SK-N-SH treated with all-trans-retinoic acid at 6 μM for 48 hours (cell line): Measurements from ENCODE around the gene MIAT.

ENCODE experiments used
- ATAC-seq: fragments of 200-7000 bp; cut with Tn5 transposase; 3 replicates; pipeline ENCODE4 v1.9.1; 2020; ENCODE audit warnings: mild to moderate bottlenecking, moderate library complexity
- BACH2 ChIP-seq: fragments of 250-450 bp; sonication (Bioruptor Pico); IDR thresholded peaks from 2 replicates; pipeline ENCODE4 v1.9.0; 2021; ENCODE audit warnings: mild to moderate bottlenecking, borderline replicate concordance
- CREB5 ChIP-seq: fragments of 250-450 bp; sonication (Bioruptor Pico); IDR thresholded peaks from 2 replicates; pipeline ENCODE4 v1.5.1; 2020; ENCODE audit warnings: low read depth, mild to moderate bottlenecking, moderate library complexity
- CSDC2 ChIP-seq: fragments of 250-450 bp; sonication (Bioruptor Pico); IDR thresholded peaks from 2 replicates; pipeline ENCODE4 v1.5.0; 2020; ENCODE audit warnings: mild to moderate bottlenecking, moderate library complexity
- CSRNP3 ChIP-seq: fragments of 250-450 bp; sonication (Bioruptor Pico); IDR thresholded peaks from 2 replicates; pipeline ENCODE4 v1.5.1; 2021; ENCODE audit warnings: mild to moderate bottlenecking, moderate library complexity
- ESRRG ChIP-seq: fragments of 250-450 bp; sonication (Bioruptor Pico); IDR thresholded peaks from 2 replicates; pipeline ENCODE4 v1.6.1; 2021; ENCODE audit warnings: mild to moderate bottlenecking
- GLIS3 ChIP-seq: fragments of 250-450 bp; sonication (Bioruptor Pico); IDR thresholded peaks from 2 replicates; pipeline ENCODE4 v1.5.0; 2020; ENCODE audit warnings: mild to moderate bottlenecking, moderate library complexity
- ISL1 ChIP-seq: fragments of 250-450 bp; sonication (Bioruptor Pico); IDR thresholded peaks from 2 replicates; pipeline ENCODE4 v2.1.2; 2022; ENCODE audit warnings: mild to moderate bottlenecking, moderate library complexity
- OSR1 ChIP-seq: fragments of 250-450 bp; sonication (Bioruptor Pico); IDR thresholded peaks from 2 replicates; pipeline ENCODE4 v1.8.0; 2022; ENCODE audit warnings: moderate library complexity, mild to moderate bottlenecking, inconsistent platforms
- POU6F1 ChIP-seq: fragments of 250-450 bp; sonication (Bioruptor Pico); IDR thresholded peaks from 2 replicates; pipeline ENCODE4 v1.8.0; 2021; ENCODE audit warnings: low read depth, mild to moderate bottlenecking, moderate library complexity, borderline replicate concordance
- PPARA ChIP-seq: fragments of 250-450 bp; sonication (Bioruptor Pico); IDR thresholded peaks from 2 replicates; pipeline ENCODE4 v1.5.0; 2020; ENCODE audit warnings: mild to moderate bottlenecking, borderline replicate concordance
- RARB ChIP-seq: fragments of 250-450 bp; sonication (Bioruptor Pico); IDR thresholded peaks from 2 replicates; pipeline ENCODE4 v1.8.0; 2021; ENCODE audit warnings: mild to moderate bottlenecking, moderate library complexity
- TCF4 ChIP-seq: fragments of 250-450 bp; sonication (Bioruptor Pico); IDR thresholded peaks from 2 replicates; pipeline ENCODE4 v1.8.0; 2021; ENCODE audit warnings: mild to moderate bottlenecking, moderate library complexity, borderline replicate concordance
- TOX ChIP-seq: fragments of 250-450 bp; sonication (Bioruptor Pico); IDR thresholded peaks from 2 replicates; pipeline ENCODE4 v1.8.0; 2021; ENCODE audit warnings: mild to moderate bottlenecking, moderate library complexity, borderline replicate concordance
- TSHZ2 ChIP-seq: fragments of 250-450 bp; sonication (Bioruptor Pico); IDR thresholded peaks from 2 replicates; pipeline ENCODE4 v1.5.0; 2020; ENCODE audit warnings: mild to moderate bottlenecking, moderate library complexity
- ZC3H10 ChIP-seq: fragments of 250-450 bp; sonication (Bioruptor Pico); IDR thresholded peaks from 2 replicates; pipeline ENCODE4 v1.5.1; 2021; ENCODE audit warnings: mild to moderate bottlenecking, moderate library complexity
- ZFP3 ChIP-seq: fragments of 250-450 bp; sonication (Bioruptor Pico); IDR thresholded peaks from 2 replicates; pipeline ENCODE4 v1.5.0; 2020; ENCODE audit warnings: mild to moderate bottlenecking, moderate library complexity
- ZFP30 ChIP-seq: fragments of 450-650 bp; formaldehyde crosslinking; IDR thresholded peaks from 2 replicates; pipeline ENCODE4 v1.5.0; 2022; ENCODE audit warnings: mild to moderate bottlenecking, moderate library complexity
- ZNF565 ChIP-seq: fragments of 450-650 bp; formaldehyde crosslinking; conservative IDR thresholded peaks from 2 replicates; pipeline ENCODE4 v1.5.0; 2020; ENCODE audit warnings: low read depth, mild to moderate bottlenecking, moderate library complexity

MIAT gene

GRCh38 chr22:26646158-26646557 lies 11.2 kb upstream of the MIAT start (continued):
- no peak for TF ChIP-seq CREB5

- no peak for ATAC-seq
- TF ChIP-seq CSRNP3 (CRISPR knock-in tag): no peak
- TF ChIP-seq PPARA (CRISPR knock-in tag): no peak
- TF ChIP-seq ESRRG (CRISPR knock-in tag): no peak
- no peak for TF ChIP-seq ZFP3
- no peak for TF ChIP-seq POU6F1
- no peak for TF ChIP-seq CREB5
- TF ChIP-seq CSDC2: no peak
- no peak for TF ChIP-seq ZFP30 (CRISPR knock-in tag)
- no peak for TF ChIP-seq GLIS3 (CRISPR knock-in tag)
- no peak for TF ChIP-seq TOX (CRISPR knock-in tag)
- no peak for TF ChIP-seq TSHZ2 (CRISPR knock-in tag)
- TF ChIP-seq BACH2 (CRISPR knock-in tag): no peak
- no peak for TF ChIP-seq RARB (CRISPR knock-in tag)
- TF ChIP-seq ZNF565 (CRISPR knock-in tag): no peak
- TF ChIP-seq ISL1 (CRISPR knock-in tag): no peak
- TF ChIP-seq ZC3H10: no peak
- no peak for TF ChIP-seq OSR1 (CRISPR knock-in tag)
- TF ChIP-seq, all 23 proteins: peak for 0
Observed at GRCh38 chr22:26648011-26648497, 9.3 kb upstream of the MIAT start.

- TF ChIP-seq ZC3H10 (no peak), TCF4 (CRISPR knock-in tag) (0 out of 2 replicates have a peak, but pooled peaks have one; percentile 26), ISL1 (CRISPR knock-in tag) (peak; percentile 39; the same call in 1 of the 2 replicates)
- ATAC-seq: no peak
Observed at GRCh38 chr22:26648528-26649388, 8.6 kb upstream of the MIAT start.

GRCh38 chr22:26650722-26651421 lies 6.5 kb upstream of the MIAT start:
- TF ChIP-seq POU6F1: no peak
- TF ChIP-seq, all 23 proteins: peak for 0
- ATAC-seq: no peak
